Dendritic cell treated with granulocyte-macrophage colony-stimulating factor and Interleukin-4, amounts not matched to agents 40 ng/mL and 50 ng/mL, for 4 days (primary cell): ENCODE results near the gene CD163.

ENCODE experiments used
- H3K27ac Mint-ChIP-seq: one replicate; pipeline ENCODE4 v1.8.0; 2022; ENCODE audit warnings: mild to moderate bottlenecking, mixed read lengths
- H3K27me3 Mint-ChIP-seq: one replicate; pipeline ENCODE4 v1.8.0; 2022; ENCODE audit warnings: mild to moderate bottlenecking, mixed read lengths
- H3K36me3 Mint-ChIP-seq: one replicate; pipeline ENCODE4 v1.8.0; 2022; ENCODE audit warnings: low read depth, mixed read lengths
- H3K4me1 Mint-ChIP-seq: one replicate; pipeline ENCODE4 v1.8.0; 2022; ENCODE audit warnings: low read depth, mixed read lengths
- H3K4me3 Mint-ChIP-seq: one replicate; pipeline ENCODE4 v1.8.0; 2022; ENCODE audit warnings: mild to moderate bottlenecking, moderate library complexity, mixed read lengths
- H3K9me3 Mint-ChIP-seq: one replicate; pipeline ENCODE4 v1.8.0; 2022; ENCODE audit warnings: mixed read lengths
- intact Hi-C: fragments of 100-400 bp; cut with micrococcal nuclease; formaldehyde crosslinking; loops from one replicate; pipeline ENCODE4 v1.15.0; 2022

The CD163 gene

DNA sequence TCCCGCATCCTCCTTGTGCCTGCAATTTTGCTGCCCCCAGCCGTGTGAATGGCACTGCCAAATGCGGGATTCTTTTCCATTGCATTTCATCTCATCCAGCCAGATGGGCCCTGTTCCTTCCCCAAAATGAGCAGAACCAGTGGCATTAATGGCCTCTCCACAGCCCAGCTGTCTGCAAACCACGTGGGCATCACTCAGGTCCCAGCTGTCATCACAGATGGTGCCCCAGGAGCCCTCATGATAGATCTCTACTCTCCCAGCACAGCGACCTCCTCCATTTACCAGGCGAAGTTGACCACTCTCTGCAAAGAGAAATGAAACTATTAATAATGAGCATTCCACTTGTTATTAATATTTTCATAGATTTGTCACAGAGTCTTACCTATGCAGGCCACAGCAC lies 17.1 kb downstream of the CD163 start:
- H3K36me3 Mint-ChIP-seq: peaks cover 61% of the 10 kb centered on the region
- H3K4me1 Mint-ChIP-seq: peaks cover 34% of the 10 kb centered on the region
- H3K9me3 Mint-ChIP-seq: no peaks in the 10 kb centered on the region
- H3K27ac Mint-ChIP-seq: peak overlapping the region; percentile 42
- no peak overlapping the region for H3K4me3 Mint-ChIP-seq
- intact Hi-C loops: no loop called here
- no peaks in the 10 kb centered on the region for H3K27me3 Mint-ChIP-seq

DNA sequence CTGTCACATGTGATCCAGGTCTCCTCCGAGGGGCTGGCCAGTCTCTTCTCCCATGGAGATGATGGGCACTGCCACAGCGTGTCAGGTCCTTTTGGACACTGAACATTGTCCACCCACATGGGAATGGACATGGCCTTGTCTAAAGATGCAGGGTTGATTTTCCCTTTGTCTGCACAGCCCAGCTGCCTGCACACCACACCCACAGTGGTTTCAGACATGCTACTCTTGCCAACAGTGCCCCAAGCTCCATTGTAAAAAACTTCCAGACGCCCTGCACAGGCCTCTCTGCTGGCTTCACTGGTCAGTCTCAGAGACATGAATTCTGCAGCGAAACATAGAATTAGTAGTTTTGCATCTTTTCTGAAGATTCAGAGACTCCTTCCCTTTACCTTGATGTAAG lies 18.5 kb downstream of the CD163 start:
- intact Hi-C loops: no loop called here
- Mint-ChIP-seq H3K27ac (no peak overlapping the region), H3K9me3 (no peaks in the 10 kb centered on the region), H3K4me1 (peaks cover 38% of the 10 kb centered on the region), H3K4me3 (no peak overlapping the region), H3K36me3 (peaks cover 76% of the 10 kb centered on the region), H3K27me3 (no peaks in the 10 kb centered on the region)

DNA sequence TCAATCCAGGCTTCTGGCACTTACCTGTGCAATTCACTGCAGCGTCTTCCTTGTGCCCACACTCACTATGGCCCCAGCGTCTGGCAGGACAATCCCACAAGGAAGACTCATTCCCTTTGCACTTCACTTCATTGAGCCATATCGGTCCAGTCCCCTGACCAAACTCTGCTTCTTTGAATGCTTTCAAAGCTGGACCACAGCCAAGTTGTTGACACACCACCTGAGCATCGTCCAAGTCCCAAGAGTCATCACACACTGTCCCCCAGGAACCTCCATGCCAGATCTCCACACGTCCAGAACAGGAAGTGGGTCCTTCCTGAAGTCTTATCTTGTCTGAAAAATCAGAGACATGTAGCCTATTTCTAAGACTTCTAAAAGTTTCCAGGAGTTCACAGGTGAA lies 20.2 kb downstream of the CD163 start:
- H3K4me3 Mint-ChIP-seq: no peak overlapping the region
- H3K27me3 Mint-ChIP-seq: no peaks in the 10 kb centered on the region
- H3K4me1 Mint-ChIP-seq: peaks cover 43% of the 10 kb centered on the region
- intact Hi-C loops: no loop called here
- no peak overlapping the region for H3K27ac Mint-ChIP-seq
- H3K36me3 Mint-ChIP-seq: peaks cover 83% of the 10 kb centered on the region
- H3K9me3 Mint-ChIP-seq: no peaks in the 10 kb centered on the region

DNA sequence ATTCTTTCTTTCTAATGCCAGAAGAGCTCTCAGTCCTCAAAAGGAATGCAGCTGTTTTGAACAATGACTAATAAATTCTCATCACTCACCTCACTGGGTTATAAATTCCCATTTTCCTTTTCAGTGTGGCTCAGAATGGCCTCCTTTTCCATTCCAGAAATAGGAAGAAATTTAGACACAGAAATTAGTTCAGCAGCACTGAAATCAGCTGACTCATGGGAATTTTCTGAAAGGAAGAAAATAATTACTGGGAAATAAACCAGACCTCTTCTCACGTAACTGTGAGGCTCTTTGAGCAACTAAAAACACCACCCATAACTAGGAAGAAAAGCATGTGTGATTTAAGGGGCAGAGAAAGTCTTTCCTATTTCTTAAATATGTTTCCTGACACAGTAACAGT lies 23.8 kb downstream of the CD163 start:
- no peak overlapping the region for H3K4me3 Mint-ChIP-seq
- intact Hi-C loops: no loop called here
- H3K4me1 Mint-ChIP-seq: peaks cover 14% of the 10 kb centered on the region
- H3K36me3 Mint-ChIP-seq: peaks cover 78% of the 10 kb centered on the region
- H3K9me3 Mint-ChIP-seq: peaks cover 4% of the 10 kb centered on the region
- no peak overlapping the region for H3K27ac Mint-ChIP-seq
- H3K27me3 Mint-ChIP-seq: no peaks in the 10 kb centered on the region

DNA sequence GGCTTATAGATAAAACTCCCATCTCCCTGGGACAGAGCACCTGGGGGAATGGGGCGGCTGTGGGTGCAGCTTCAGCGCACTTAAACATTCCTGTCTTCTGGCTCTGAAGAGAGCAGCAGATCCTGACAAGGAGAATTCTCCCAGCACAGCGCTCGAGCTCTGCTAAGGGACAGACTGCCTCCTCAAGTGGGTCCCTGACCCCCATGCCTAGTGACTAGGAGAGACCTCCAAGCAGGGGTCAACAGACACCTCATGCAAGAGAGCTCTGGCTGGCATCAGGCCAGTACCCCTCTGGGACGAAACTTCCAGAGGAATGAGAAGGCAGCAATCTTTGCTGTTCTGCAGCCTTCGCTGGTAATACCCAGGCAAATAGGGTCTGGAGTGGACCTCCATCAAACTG lies 31.5 kb downstream of the CD163 start:
- no peak overlapping the region for H3K4me3 Mint-ChIP-seq
- no peaks in the 10 kb centered on the region for H3K4me1 Mint-ChIP-seq
- H3K27me3 Mint-ChIP-seq: no peaks in the 10 kb centered on the region
- H3K9me3 Mint-ChIP-seq: peaks cover 25% of the 10 kb centered on the region
- H3K27ac Mint-ChIP-seq: no peak overlapping the region
- intact Hi-C loops: no loop called here
- peaks cover 85% of the 10 kb centered on the region for H3K36me3 Mint-ChIP-seq

DNA sequence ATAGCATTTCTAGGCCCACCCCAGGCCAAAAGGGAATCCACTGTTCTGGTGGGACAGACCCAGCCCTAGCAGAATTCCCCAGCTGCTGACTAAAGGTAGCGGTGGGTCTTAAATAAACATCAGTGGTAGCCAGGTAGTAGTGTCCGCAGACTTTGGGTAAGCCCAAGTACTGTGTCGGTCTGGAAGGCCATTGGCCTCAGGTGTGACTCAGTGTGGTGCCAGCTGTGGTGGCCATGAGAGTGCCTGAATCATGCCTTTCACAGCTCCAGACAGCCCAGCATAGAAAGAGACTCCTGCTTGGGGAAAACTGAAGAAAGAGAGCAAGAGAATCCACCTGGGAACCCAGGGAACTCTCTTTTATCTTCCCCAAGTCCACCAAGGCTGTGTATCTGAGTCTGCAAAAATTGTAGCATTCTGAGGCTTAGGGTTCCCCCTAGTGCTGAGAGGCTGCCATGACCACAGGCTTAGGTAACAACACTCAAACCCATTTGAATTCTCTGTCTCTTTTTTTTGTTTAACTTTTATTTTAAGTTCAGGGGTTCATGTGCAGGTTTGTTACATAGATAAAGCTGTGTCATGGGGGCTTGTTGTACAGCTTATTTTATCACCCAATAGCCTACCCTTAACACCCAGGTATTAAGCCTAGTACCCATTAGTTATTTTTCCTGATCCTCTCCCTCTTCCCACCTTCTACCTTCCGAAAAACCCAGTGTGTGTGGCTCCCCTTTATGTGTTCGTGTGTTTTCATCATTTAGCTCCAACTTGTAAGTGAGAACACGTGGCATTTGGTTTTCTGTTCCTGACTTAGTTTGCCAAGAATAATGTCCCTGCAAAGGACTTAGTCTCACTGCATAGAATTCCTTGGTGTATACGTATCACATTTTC lies 43.0 kb downstream of the CD163 start:
- no peak overlapping the region for H3K27ac Mint-ChIP-seq
- H3K27me3 Mint-ChIP-seq: peaks cover 2% of the 10 kb centered on the region
- H3K9me3 Mint-ChIP-seq: peaks cover 15% of the 10 kb centered on the region
- peaks cover 14% of the 10 kb centered on the region for H3K4me1 Mint-ChIP-seq
- H3K4me3 Mint-ChIP-seq: no peak overlapping the region
- intact Hi-C loops: loop anchor here (1.0 to 2.0 kb wide), 3 partner anchors 86 to 241 kb away; no protein-coding TSS in a partner anchor
- peaks cover 8% of the 10 kb centered on the region for H3K36me3 Mint-ChIP-seq

DNA sequence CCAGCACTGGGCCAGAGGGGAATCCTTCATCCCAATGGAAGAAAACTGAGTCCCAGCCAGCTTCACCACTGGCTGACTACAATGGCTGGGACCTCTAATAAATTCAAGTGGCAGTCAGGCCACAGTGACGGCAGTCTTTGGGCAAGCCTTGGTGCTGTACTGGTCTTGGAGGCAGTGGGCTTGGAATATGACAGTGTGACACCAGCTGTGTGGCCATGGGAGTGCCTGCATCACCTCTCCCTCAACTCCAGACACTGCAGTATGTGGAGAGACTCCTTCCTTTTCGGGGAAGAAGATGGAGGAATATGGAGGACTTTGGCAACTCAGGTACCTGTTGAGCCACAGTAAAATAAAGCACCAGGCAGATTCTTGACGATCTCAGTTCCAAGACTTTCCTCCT lies 43.6 kb downstream of the CD163 start:
- H3K27ac Mint-ChIP-seq: no peak overlapping the region
- peaks cover 14% of the 10 kb centered on the region for H3K4me1 Mint-ChIP-seq

DNA sequence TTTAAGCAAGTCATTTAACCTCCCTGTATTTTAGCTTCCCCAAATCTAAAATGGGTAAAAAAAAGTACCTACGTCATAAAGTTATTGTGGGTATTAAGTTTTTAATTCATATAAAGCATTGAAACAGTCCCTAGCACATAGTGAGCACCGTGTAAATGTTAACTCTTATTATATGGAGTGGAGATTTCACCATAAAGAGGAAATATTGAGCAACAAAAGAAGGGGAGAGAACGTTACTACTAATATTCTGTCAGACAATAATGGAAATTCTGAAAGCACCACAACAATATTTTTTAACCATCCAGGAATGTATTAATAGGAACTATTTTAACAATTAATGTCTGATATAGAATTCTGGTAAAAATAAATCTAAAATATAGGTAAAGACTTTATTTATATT lies 51.8 kb downstream of the CD163 start:
- intact Hi-C loops: no loop called here
- Mint-ChIP-seq H3K27me3 (no peaks in the 10 kb centered on the region), H3K4me1 (peaks cover 12% of the 10 kb centered on the region), H3K36me3 (no peaks in the 10 kb centered on the region), H3K4me3 (no peak overlapping the region), H3K27ac (no peak overlapping the region), H3K9me3 (peaks cover 8% of the 10 kb centered on the region)

More for the DNA sequence above, 43.6 kb downstream of the CD163 start:
- intact Hi-C loops: loop anchor here (1.0 to 2.0 kb wide), 3 partner anchors 86 to 241 kb away; no protein-coding TSS in a partner anchor
- peaks cover 7% of the 10 kb centered on the region for H3K36me3 Mint-ChIP-seq
- H3K4me3 Mint-ChIP-seq: no peak overlapping the region
- H3K27me3 Mint-ChIP-seq: peaks cover 2% of the 10 kb centered on the region
- peaks cover 13% of the 10 kb centered on the region for H3K9me3 Mint-ChIP-seq

DNA sequence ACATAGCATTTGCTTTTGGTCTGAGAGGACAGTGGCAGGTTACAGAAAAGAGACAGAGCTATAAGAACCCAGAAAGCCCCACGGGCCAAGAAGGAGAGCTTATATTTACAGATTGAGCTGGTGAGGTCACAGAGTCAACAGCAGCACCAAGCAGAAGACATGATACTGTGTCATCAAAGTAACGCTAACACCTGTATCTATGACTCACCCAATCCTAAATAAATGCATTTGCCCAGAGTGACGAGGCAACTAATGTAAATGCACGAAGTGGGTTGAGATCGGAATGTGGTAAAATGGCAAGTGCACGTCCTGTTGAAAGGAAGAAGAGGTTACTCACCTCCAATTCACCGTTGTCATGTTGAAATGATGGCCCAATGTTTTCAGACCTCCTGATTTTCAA lies 52.9 kb downstream of the CD163 start:
- Mint-ChIP-seq H3K36me3 (no peaks in the 10 kb centered on the region), H3K4me3 (no peak overlapping the region), H3K27me3 (no peaks in the 10 kb centered on the region), H3K4me1 (peaks cover 22% of the 10 kb centered on the region), H3K27ac (no peak overlapping the region), H3K9me3 (peaks cover 8% of the 10 kb centered on the region)
- intact Hi-C loops: no loop called here

DNA sequence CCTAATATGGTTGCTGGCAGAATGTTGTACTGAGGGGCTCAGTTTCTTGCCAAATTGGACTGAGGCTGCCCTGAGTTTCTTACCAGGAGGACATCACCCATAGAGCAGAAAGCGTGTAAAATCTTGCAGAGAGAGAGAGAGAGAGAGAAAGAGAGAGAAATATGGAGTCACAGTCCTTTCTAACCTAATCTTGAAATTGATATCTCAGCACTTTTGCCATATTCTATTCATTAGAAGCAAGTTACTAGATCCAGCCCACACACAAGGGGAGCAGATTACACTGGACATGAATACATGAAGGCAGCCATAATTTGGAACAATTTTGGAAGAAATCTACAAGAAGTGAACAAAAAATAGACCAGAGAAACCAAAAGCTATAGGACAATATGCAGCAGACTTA lies 55.5 kb downstream of the CD163 start:
- intact Hi-C loops: loop anchor here (10.0 kb wide), 1 partner anchor 57 kb away; the partner anchor contains the start of gene CD163
- Mint-ChIP-seq H3K27me3 (no peaks in the 10 kb centered on the region), H3K4me1 (peaks cover 40% of the 10 kb centered on the region), H3K9me3 (no peaks in the 10 kb centered on the region), H3K4me3 (no peak overlapping the region), H3K36me3 (no peaks in the 10 kb centered on the region), H3K27ac (no peak overlapping the region)

DNA sequence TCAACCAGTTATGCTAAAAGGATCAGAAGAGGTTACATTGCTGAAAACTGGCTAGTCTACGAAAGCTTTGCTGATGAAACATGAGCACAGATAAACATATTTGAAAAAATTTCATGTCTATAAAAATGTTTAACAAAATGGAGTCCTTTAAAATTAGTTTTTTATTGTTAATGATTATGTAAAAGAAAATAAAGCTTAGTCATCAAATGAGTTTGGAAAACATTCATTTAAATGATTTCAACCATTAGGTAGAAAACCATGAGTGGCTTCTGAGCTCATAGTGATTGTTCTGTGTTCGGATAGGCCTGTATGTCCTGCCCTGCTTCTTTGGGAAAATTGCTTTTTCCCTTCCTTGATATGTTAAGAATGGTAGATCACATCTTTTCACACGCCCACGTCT lies 59.0 kb downstream of the CD163 start:
- Mint-ChIP-seq H3K27me3 (peaks cover 20% of the 10 kb centered on the region), H3K4me1 (peaks cover 56% of the 10 kb centered on the region), H3K4me3 (no peak overlapping the region), H3K9me3 (peaks cover 6% of the 10 kb centered on the region), H3K27ac (peak overlapping the region; percentile 55), H3K36me3 (peaks cover 26% of the 10 kb centered on the region)
- intact Hi-C loops: loop anchor here (10.0 kb wide), 1 partner anchor 60 kb away; the partner anchor contains the start of gene CD163

DNA sequence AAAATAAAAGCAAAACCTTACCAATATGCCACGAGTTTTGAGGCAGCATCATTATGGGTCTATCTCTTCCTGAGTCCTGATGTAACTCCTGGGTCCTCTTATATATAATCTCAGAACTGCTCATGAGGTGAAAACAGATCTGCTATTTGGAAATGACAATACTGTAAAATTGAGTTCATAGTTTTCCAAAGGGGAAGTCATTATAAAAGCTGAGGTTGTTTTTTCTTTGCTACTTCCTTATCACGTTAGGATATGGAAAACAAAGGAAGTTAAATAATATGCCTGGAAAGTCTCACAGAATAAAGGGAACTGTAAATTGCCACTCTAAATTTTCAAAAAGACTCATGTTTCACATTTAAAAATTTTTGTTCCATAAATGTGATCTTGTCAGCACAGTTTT lies 59.5 kb downstream of the CD163 start, which contains the start of gene CD163L1:
CD163L1 (minus strand) TSS at position 78 of the 400 bp plus-strand sequence; CDS start at position 52, 26 bp downstream.
- H3K4me3 Mint-ChIP-seq: peak within 1 kb of the TSS; percentile 69
- peaks cover 25% of the 10 kb centered on the region for H3K27me3 Mint-ChIP-seq
- intact Hi-C loops: loop anchor here (10.0 kb wide), 1 partner anchor 61 kb away; the partner anchor contains the start of gene CD163
- peaks cover 8% of the 10 kb centered on the region for H3K9me3 Mint-ChIP-seq
- H3K27ac Mint-ChIP-seq: peak within 1 kb of the TSS; percentile 82
- peaks cover 61% of the 10 kb centered on the region for H3K4me1 Mint-ChIP-seq
- H3K36me3 Mint-ChIP-seq: peaks cover 28% of the 10 kb centered on the region

DNA sequence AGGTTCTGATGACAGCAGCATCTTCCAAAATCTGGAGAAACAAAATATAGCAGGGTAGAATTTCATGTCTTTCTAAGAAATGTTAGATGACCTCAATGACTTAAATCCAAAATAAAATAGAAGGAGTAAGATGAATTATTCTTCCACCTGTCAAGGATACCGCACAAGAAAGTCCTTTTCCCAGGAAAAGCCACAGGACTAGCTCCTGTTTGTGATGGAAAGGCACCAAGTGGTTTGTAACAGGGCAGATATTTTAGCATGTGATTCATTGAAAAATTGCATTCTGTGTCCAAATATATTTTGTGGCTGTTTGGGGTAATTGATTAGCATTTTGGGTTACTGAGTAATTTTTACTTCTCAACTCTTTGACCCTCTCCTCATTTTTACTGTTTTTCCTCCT lies 62.4 kb downstream of the CD163 start:
- Mint-ChIP-seq H3K36me3 (peaks cover 28% of the 10 kb centered on the region), H3K27ac (no peak overlapping the region), H3K4me3 (peak overlapping the region; percentile 28), H3K27me3 (peaks cover 30% of the 10 kb centered on the region), H3K4me1 (peaks cover 50% of the 10 kb centered on the region), H3K9me3 (peaks cover 8% of the 10 kb centered on the region)
- intact Hi-C loops: loop anchor here (10.0 kb wide), 1 partner anchor 64 kb away; the partner anchor contains the start of gene CD163
